ENCODE data around the gene COL23A1.

- TF ChIP-seq, protein P1, sequence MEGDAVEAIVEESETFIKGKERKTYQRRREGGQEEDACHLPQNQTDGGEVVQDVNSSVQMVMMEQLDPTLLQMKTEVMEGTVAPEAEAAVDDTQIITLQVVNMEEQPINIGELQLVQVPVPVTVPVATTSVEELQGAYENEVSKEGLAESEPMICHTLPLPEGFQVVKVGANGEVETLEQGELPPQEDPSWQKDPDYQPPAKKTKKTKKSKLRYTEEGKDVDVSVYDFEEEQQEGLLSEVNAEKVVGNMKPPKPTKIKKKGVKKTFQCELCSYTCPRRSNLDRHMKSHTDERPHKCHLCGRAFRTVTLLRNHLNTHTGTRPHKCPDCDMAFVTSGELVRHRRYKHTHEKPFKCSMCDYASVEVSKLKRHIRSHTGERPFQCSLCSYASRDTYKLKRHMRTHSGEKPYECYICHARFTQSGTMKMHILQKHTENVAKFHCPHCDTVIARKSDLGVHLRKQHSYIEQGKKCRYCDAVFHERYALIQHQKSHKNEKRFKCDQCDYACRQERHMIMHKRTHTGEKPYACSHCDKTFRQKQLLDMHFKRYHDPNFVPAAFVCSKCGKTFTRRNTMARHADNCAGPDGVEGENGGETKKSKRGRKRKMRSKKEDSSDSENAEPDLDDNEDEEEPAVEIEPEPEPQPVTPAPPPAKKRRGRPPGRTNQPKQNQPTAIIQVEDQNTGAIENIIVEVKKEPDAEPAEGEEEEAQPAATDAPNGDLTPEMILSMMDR (IDR thresholded peaks at IDR 0.05): no peak
- no peak for TF ChIP-seq POLR2A (IDR thresholded peaks at IDR 0.05)
Measured at GRCh38 chr5:178250263-178250662, 339.9 kb downstream of the COL23A1 start.

Data from lower leg skin (tissue), 3 donors.